Transverse colon (tissue), 4 donors: ENCODE results near the gene AGXT2. TPM values are rescaled to one million over a fixed set of nuclear protein-coding genes. Genes with fewer than 3 reads are reported as not detected.

Source experiments
- DNase-seq: peaks from one replicate; pipeline ENCODE4 v3.0.0-alpha.2; 2019
- H3K27ac ChIP-seq, 4 donors: fragments of 200-600 bp; sonication (generic); 2 replicates each; pipeline ENCODE4 v1.5.1; 2016 to 2018; ENCODE audit warnings: inconsistent platforms in 4 of 4
- H3K27me3 ChIP-seq: fragments of 200-600 bp; sonication (generic); 2 replicates; pipeline ENCODE4 v1.5.1; 2017; ENCODE audit warnings: inconsistent platforms
- H3K36me3 ChIP-seq, 4 donors: fragments of 200-600 bp; sonication (generic); 2 replicates each; pipeline ENCODE4 v1.5.1; 2017 to 2019; ENCODE audit warnings: inconsistent platforms in 4 of 4
- H3K4me1 ChIP-seq, 4 donors: fragments of 200-600 bp; sonication (generic); 2 replicates each; pipeline ENCODE4 v1.5.1; 2017 to 2020; ENCODE audit warnings: inconsistent platforms in 4 of 4
- H3K4me3 ChIP-seq, 4 donors: fragments of 200-600 bp; sonication (generic); 1 replicate in 1 of 4; 2 replicates in 3 of 4; pipeline versions ENCODE4 v1.5.1 to v1.6.1; 2017 to 2019; ENCODE audit warnings: inconsistent platforms in 4 of 4
- H3K9me3 ChIP-seq, 2 donors: fragments of 200-600 bp; sonication (generic); 2 replicates each; pipeline ENCODE4 v1.5.1; 2017 to 2019; ENCODE audit warnings: inconsistent platforms in 2 of 2
- EP300 ChIP-seq: sonication (generic); formaldehyde crosslinking; IDR thresholded peaks from one replicate; pipeline ENCODE4 v1.6.1; 2017; ENCODE audit warnings: antibody characterized with exemption, low read depth
- POLR2A ChIP-seq: fragments of 450-650 bp; IDR thresholded peaks from one replicate; pipeline ENCODE4 v1.6.1; 2016; ENCODE audit warnings: antibody characterized with exemption, mild to moderate bottlenecking, moderate library complexity
- POLR2AphosphoS5 ChIP-seq, 3 donors: sonication (generic); formaldehyde crosslinking; IDR thresholded peaks; one replicate each; pipeline ENCODE4 v1.6.1; 2016; ENCODE audit warnings: antibody characterized with exemption in 3 of 3
- WGBS, 2 donors: methylation state at CpG; one replicate each; pipeline ENCODE4 v1.1.5; 2018; ENCODE audit warnings: low coverage in 1 of 2; 5-methylcytosine and 5-hydroxymethylcytosine counted together
- in situ Hi-C, 4 donors: fragments of 200-750 bp; cut with MboI; loops; one replicate each; pipeline versions ENCODE4 v1.15.0 to v1.15.1; 2017; ENCODE audit warnings: low sequenced_read_pairs in 3 of 4, low pct_ligation_motif_present in 1 of 4, low pct_unique_long_range_greater_than_20kb in 1 of 4
- intact Hi-C: fragments of 100-400 bp; cut with DNase I; formaldehyde crosslinking; loops from one replicate; pipeline ENCODE4 v1.15.1; 2023; ENCODE audit warnings: low total_unique reads
- total RNA-seq, 4 donors: library from RNA; depleted of rRNA; stranded (reverse); fragments of >200 nt; gene quantifications; one replicate each; pipeline ENCODE4 v1.1.0, GENCODE V29; 2016
- TF ChIP-seq, protein P1 (sequence below), 5 experiments: fragments of 200-600 bp in 3 of 5; fragments of 450-650 bp in 2 of 5; sonication (generic) in 3 of 5; IDR thresholded peaks; 1 replicate in 2 of 5; 2 replicates in 3 of 5; pipeline ENCODE4 v1.5.1; 2016 to 2017; ENCODE audit warnings: antibody characterized with exemption in 5 of 5, inconsistent platforms in 3 of 5, mild to moderate bottlenecking in 2 of 5, moderate library complexity in 1 of 5

Gene AGXT2
- total RNA-seq, 4 donors from 2014 or later: not detected

DNA sequence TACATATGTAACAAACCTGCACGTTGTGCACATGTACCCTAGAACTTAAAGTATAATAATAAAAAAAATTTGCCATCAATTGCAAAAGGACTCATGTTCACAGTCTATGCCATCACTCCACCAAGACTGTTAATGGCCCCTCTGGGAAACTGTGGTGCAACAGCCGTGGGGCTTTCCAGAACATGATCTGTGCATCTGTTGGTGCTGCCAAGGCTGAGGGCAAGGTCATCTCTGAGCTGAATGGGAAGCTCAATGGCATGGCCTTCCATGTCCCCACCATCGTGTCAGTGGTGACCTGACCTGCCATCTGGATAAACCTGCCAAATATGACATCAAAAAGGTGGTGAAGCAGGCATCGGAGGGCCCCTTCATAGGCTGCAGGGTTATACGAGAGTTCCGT is 33.4 kb upstream of the AGXT2 start:
- Histone ChIP-seq H3K27ac (no peak overlapping the region), H3K27me3 (no peaks in the 10 kb centered on the region), H3K36me3 (no peaks in the 10 kb centered on the region), H3K9me3 (no peaks in the 10 kb centered on the region), H3K4me1 (no peaks in the 10 kb centered on the region), H3K4me3 (no peak overlapping the region)
- no peak for DNase-seq
- intact Hi-C loops: no loop called here
- TF ChIP-seq POLR2A (no peak), EP300 (no peak), POLR2AphosphoS5 (IDR thresholded peaks at IDR 0.05) (no peak)
- TF ChIP-seq, protein P1, sequence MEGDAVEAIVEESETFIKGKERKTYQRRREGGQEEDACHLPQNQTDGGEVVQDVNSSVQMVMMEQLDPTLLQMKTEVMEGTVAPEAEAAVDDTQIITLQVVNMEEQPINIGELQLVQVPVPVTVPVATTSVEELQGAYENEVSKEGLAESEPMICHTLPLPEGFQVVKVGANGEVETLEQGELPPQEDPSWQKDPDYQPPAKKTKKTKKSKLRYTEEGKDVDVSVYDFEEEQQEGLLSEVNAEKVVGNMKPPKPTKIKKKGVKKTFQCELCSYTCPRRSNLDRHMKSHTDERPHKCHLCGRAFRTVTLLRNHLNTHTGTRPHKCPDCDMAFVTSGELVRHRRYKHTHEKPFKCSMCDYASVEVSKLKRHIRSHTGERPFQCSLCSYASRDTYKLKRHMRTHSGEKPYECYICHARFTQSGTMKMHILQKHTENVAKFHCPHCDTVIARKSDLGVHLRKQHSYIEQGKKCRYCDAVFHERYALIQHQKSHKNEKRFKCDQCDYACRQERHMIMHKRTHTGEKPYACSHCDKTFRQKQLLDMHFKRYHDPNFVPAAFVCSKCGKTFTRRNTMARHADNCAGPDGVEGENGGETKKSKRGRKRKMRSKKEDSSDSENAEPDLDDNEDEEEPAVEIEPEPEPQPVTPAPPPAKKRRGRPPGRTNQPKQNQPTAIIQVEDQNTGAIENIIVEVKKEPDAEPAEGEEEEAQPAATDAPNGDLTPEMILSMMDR (IDR thresholded peaks at IDR 0.05): no peak
- WGBS, 2 donors: 93 to 98% methylated on average over 4 to 6 of the region's 6 CpGs
- in situ Hi-C loops: loop anchor here (10.0 to 25.0 kb wide), 4 partner anchors 354 to 856 kb away; partner anchors contain the start of genes CAPSL (in 3 of the 4) and SPEF2 (in 1 of the 4)

DNA sequence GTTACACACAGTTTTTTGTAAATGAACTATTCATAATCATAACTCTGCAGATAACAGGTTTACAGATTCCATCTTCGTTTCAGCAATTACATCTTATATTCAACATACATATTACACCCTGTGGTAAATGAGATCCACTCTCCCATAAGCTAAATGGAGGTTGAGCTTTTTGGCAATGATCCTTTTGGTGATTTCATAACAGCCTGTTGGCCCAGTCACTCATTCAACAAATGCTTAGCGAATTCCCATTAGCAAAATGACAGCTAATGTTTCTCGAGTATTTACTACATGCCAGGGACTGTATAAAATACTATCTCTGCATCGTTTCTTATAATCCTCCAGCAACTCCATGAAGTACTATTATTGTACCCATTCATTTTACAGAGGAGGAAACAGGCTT is 25.4 kb upstream of the AGXT2 start:
- intact Hi-C loops: no loop called here
- Histone ChIP-seq H3K4me3 (no peak overlapping the region), H3K27me3 (no peaks in the 10 kb centered on the region), H3K9me3 (no peaks in the 10 kb centered on the region), H3K36me3 (no peaks in the 10 kb centered on the region), H3K4me1 (no peaks in the 10 kb centered on the region), H3K27ac (no peak overlapping the region)
- 77 to 91% methylated on average over 4 of the region's 4 CpGs for WGBS, 2 donors
- TF ChIP-seq POLR2A: no peak
- no peak for TF ChIP-seq POLR2AphosphoS5 (IDR thresholded peaks at IDR 0.05)
- no peak for TF ChIP-seq EP300
- TF ChIP-seq, protein P1 (IDR thresholded peaks at IDR 0.05): no peak
- in situ Hi-C loops: no loop called here
- no peak for DNase-seq

DNA sequence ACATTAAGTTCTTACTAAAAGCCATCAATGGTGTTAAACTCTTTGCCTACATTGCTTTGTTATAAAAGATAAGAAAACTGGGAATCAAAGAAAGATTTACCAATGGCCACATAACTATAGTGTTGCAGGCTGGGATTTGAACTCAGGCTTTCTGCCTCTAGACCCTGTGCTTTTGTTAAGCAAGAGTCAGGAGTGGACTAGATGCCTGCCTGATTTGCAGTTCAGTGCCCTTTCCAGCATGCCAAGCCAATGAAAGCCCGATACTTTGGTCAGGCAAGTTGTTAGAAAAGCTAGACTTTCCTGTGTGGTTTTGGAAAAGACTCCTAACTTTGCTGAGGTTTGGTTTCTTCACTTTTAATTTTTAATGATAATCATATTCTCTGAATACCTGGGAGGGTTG is 21.4 kb upstream of the AGXT2 start:
- WGBS, 2 donors: 80 to 100% methylated on average over 1 of the region's 1 CpG
- Histone ChIP-seq H3K4me3 (no peak overlapping the region), H3K36me3 (no peaks in the 10 kb centered on the region), H3K27ac (no peak overlapping the region), H3K27me3 (no peaks in the 10 kb centered on the region), H3K4me1 (no peaks in the 10 kb centered on the region), H3K9me3 (no peaks in the 10 kb centered on the region)
- in situ Hi-C loops: no loop called here
- no peak for TF ChIP-seq POLR2A
- TF ChIP-seq EP300: no peak
- TF ChIP-seq, protein P1 (IDR thresholded peaks at IDR 0.05): no peak
- no peak for TF ChIP-seq POLR2AphosphoS5 (IDR thresholded peaks at IDR 0.05)
- intact Hi-C loops: no loop called here
- no peak for DNase-seq

DNA sequence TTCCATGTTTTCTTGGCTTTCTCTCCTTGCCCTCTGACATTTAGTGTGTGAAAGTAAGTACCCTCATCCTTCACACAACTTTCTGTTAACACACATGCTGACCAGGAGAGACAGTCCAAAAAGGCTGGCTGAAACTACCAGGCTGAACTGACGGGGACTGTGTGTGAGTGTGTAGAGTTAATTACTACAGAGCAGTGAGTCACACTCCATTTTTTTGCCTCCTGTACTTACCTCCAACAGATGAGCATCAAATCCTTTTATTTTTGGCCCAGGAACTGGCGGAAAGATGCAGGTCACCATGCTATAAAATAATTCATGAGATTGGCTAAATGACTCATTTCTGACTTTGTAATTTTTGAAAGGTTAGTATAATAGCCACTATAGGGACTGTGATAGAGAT is 20.2 kb upstream of the AGXT2 start:
- Histone ChIP-seq H3K4me3 (no peak overlapping the region), H3K36me3 (no peaks in the 10 kb centered on the region), H3K27ac (no peak overlapping the region), H3K27me3 (no peaks in the 10 kb centered on the region), H3K4me1 (no peaks in the 10 kb centered on the region), H3K9me3 (no peaks in the 10 kb centered on the region)
- WGBS, 2 donors: 83 to 86% methylated on average over 2 of the region's 2 CpGs
- DNase-seq: no peak
- in situ Hi-C loops: no loop called here
- TF ChIP-seq, protein P1 (IDR thresholded peaks at IDR 0.05): no peak
- no peak for TF ChIP-seq POLR2A
- intact Hi-C loops: no loop called here
